Measurements from ENCODE around the gene HOATZ. TPM values are rescaled to one million over a fixed set of nuclear protein-coding genes. Genes with fewer than 3 reads are reported as not detected.

Gene HOATZ
- total and polyA plus RNA-seq, 2 of the 13 experiments (the other 11 are each of a cell fraction or from before 2014, with no cell fraction given) = not detected

DNA sequence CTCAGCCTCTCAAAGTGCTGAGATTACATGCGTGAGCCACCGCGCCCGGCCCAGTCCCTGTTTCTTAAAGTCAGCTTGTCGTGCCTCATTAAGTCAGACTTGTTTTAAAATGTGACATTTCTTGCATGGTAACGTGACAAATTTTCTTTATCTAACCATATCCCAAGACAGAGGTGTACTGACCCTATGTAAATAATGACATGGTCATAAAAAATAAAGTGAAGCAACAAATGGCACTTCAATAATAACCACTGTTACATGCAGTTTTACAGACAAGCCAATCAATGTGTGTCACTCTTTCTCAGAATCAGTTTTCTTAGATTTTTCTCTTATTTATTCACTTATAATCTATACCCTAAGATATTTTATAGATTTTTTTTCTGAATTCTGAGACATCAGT is 61.2 kb downstream of the HOATZ start:
- CTCF ChIA-PET (ENCODE audit: low intra/inter-chr PET ratio, low total read pairs) = no interaction called here
- H3K27ac ChIP-seq (ENCODE audit: extremely low read length, insufficient read depth, low read length) = no peak overlapping the region
- no TSS peak for BruUV-seq (replicated peaks)
- H3K9ac ChIP-seq (ENCODE audit: insufficient read depth, low read depth, low read length) = no peak overlapping the region
- TF ChIP-seq ZNF766 (CRISPR knock-in tag; IDR thresholded peaks at IDR 0.05; ENCODE audit: borderline replicate concordance) (no peak), NFYB (CRISPR knock-in tag; IDR thresholded peaks at IDR 0.05) (no peak), ELF3 (CRISPR knock-in tag; IDR thresholded peaks at IDR 0.05) (no peak), JUNB (CRISPR knock-in tag; IDR thresholded peaks at IDR 0.05; ENCODE audit: borderline replicate concordance) (no peak), ZNF33A (CRISPR knock-in tag; IDR thresholded peaks at IDR 0.05; ENCODE audit: borderline replicate concordance) (no peak), HES4 (CRISPR knock-in tag; IDR thresholded peaks at IDR 0.05; ENCODE audit: borderline replicate concordance) (no peak), KDM4B (CRISPR knock-in tag; IDR thresholded peaks at IDR 0.05) (no peak), SMARCE1 (IDR thresholded peaks at IDR 0.05; ENCODE audit: borderline replicate concordance) (no peak), ZNF263 (CRISPR knock-in tag; IDR thresholded peaks at IDR 0.05) (no peak)
- TF ChIP-seq, protein P1, sequence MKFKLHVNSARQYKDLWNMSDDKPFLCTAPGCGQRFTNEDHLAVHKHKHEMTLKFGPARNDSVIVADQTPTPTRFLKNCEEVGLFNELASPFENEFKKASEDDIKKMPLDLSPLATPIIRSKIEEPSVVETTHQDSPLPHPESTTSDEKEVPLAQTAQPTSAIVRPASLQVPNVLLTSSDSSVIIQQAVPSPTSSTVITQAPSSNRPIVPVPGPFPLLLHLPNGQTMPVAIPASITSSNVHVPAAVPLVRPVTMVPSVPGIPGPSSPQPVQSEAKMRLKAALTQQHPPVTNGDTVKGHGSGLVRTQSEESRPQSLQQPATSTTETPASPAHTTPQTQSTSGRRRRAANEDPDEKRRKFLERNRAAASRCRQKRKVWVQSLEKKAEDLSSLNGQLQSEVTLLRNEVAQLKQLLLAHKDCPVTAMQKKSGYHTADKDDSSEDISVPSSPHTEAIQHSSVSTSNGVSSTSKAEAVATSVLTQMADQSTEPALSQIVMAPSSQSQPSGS (CRISPR knock-in tag; IDR thresholded peaks at IDR 0.05) = no peak
- TF ChIP-seq, protein P2, sequence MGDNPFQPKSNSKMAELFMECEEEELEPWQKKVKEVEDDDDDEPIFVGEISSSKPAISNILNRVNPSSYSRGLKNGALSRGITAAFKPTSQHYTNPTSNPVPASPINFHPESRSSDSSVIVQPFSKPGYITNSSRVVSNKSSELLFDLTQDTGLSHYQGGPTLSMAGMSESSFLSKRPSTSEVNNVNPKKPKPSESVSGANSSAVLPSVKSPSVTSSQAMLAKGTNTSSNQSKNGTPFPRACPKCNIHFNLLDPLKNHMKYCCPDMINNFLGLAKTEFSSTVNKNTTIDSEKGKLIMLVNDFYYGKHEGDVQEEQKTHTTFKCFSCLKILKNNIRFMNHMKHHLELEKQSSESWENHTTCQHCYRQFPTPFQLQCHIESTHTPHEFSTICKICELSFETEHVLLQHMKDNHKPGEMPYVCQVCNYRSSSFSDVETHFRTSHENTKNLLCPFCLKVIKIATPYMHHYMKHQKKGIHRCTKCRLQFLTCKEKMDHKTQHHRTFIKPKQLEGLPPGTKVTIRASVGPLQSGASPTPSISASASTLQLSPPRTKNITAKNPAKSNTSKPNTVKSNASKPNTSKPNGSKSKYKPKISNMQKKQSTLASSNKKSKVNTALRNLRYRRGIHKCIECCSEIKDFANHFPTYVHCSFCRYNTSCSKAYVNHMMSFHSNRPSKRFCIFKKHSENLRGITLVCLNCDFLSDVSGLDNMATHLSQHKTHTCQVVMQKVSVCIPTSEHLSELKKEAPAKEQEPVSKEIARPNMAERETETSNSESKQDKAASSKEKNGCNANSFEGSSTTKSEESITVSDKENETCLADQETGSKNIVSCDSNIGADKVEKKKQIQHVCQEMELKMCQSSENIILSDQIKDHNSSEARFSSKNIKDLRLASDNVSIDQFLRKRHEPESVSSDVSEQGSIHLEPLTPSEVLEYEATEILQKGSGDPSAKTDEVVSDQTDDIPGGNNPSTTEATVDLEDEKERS (CRISPR knock-in tag; IDR thresholded peaks at IDR 0.05) = no peak
- TF ChIP-seq, protein P3, sequence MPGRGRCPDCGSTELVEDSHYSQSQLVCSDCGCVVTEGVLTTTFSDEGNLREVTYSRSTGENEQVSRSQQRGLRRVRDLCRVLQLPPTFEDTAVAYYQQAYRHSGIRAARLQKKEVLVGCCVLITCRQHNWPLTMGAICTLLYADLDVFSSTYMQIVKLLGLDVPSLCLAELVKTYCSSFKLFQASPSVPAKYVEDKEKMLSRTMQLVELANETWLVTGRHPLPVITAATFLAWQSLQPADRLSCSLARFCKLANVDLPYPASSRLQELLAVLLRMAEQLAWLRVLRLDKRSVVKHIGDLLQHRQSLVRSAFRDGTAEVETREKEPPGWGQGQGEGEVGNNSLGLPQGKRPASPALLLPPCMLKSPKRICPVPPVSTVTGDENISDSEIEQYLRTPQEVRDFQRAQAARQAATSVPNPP (CRISPR knock-in tag; IDR thresholded peaks at IDR 0.05) = no peak
- H3K79me2 ChIP-seq (ENCODE audit: insufficient read depth, low read length) = no peaks in the 10 kb centered on the region
- no peak for DNase-seq (ENCODE audit: low spot score)
- WGBS (ENCODE audit: low lambda C conversion rate) = 66% methylated on average over 6 of the region's 6 CpGs
- H4K20me1 ChIP-seq (ENCODE audit: insufficient read depth, low read length) = no peaks in the 10 kb centered on the region
- no peaks in the 10 kb centered on the region for H3K9me3 ChIP-seq (ENCODE audit: low read length)
- in situ Hi-C loops (cut with HindIII; ENCODE audit: extremely low pct_ligation_motif_present, low pct_unique_long_range_greater_than_20kb) = no loop called here
- POLR2A ChIA-PET = no interaction called here
- H3K4me3 ChIP-seq (replicated peaks in 1 of 3; ENCODE audit: insufficient read depth in 1 of 3, low read depth in 2 of 3, low read length in 3 of 3) = no peak overlapping the region
- intact Hi-C loops (cut with micrococcal nuclease; ENCODE audit: unreplicated experiment) = no loop called here
- no peak overlapping the region for H3K4me2 ChIP-seq (ENCODE audit: low read depth, low read length)
- H3K4me1 ChIP-seq (ENCODE audit: insufficient read depth, low read length) = peaks cover 38% of the 10 kb centered on the region
- no peak overlapping the region for H2AFZ ChIP-seq (ENCODE audit: low read length)
- ATAC-seq = no peak
- no peak for FAIRE-seq
- no peaks in the 10 kb centered on the region for H3K36me3 ChIP-seq (replicated peaks in 1 of 2; ENCODE audit: control insufficient read depth in 1 of 2, insufficient read depth in 2 of 2, low read length in 2 of 2)
- no peaks in the 10 kb centered on the region; a peak in 1 of 5 replicates for H3K27me3 ChIP-seq (ENCODE audit: control insufficient read depth in 1 of 2, insufficient read depth in 2 of 2, low read length in 2 of 2)
